GM10266 (cell line): ENCODE data around the gene PTPRG.

Experiments used
- DNase-seq: peaks from one replicate; pipeline ENCODE4 v3.0.0; 2012; ENCODE audit errors: extremely low spot score
- CTCF ChIP-seq: IDR thresholded peaks from 2 replicates; pipeline ENCODE4 v1.5.1; 2012; ENCODE audit warnings: mild to moderate bottlenecking, low read depth; ENCODE audit not compliant: control insufficient read depth, insufficient read depth; ENCODE audit errors: missing control alignments

PTPRG gene

GRCh38 chr3:61989681-61990080 lies 428.3 kb downstream of the PTPRG start:
- TF ChIP-seq CTCF: no peak
- DNase-seq: no peak

- TF ChIP-seq CTCF: no peak
- no peak for DNase-seq
Measured at GRCh38 chr3:61990327-61991027, 429.1 kb downstream of the PTPRG start.

GRCh38 chr3:61991706-61992105 lies 430.3 kb downstream of the PTPRG start:
- DNase-seq: no peak
- TF ChIP-seq CTCF: no peak

- DNase-seq: no peak
- no peak for TF ChIP-seq CTCF
Measured at GRCh38 chr3:61996366-61996765, 435.0 kb downstream of the PTPRG start.

- TF ChIP-seq CTCF: no peak
- DNase-seq: no peak
Measured at GRCh38 chr3:61997101-61997500, 435.7 kb downstream of the PTPRG start.

- no peak for DNase-seq
- TF ChIP-seq CTCF: no peak
Measured at GRCh38 chr3:62003835-62004234, 442.5 kb downstream of the PTPRG start.

GRCh38 chr3:62007036-62007435 lies 445.7 kb downstream of the PTPRG start:
- TF ChIP-seq CTCF: no peak
- no peak for DNase-seq
